H1 (cell line): ENCODE results near the gene ELL2. TPM values are rescaled to one million over a fixed set of nuclear protein-coding genes. Genes with fewer than 3 reads are reported as not detected.

Experiments used
- EP300 ChIP-seq, 2 experiments: IDR thresholded peaks; 1 replicate in 1 of 2; 2 replicates in 1 of 2; pipeline ENCODE4 v1.6.1; 2011 to 2012; ENCODE audit warnings: low read depth in 2 of 2, low read length in 2 of 2, mild to moderate bottlenecking in 2 of 2, borderline replicate concordance in 1 of 2, inconsistent platforms in 1 of 2, moderate library complexity in 1 of 2
- polyA plus RNA-seq, 7 experiments: library from polyadenylated mRNA; depleted of rRNA in 3 of 7; stranded (reverse) in 5 of 7; unstranded in 2 of 7; fragments of >200 nt in 5 of 7; fragments of 200-250 nt in 2 of 7; gene quantifications; 1 replicate in 5 of 7; 2 replicates in 1 of 7; 4 replicates in 1 of 7; pipeline versions ENCODE4 v1.2.1 to v1.2.3, GENCODE V29; 2011 to 2013; ENCODE audit warnings: missing spikeins in 2 of 7, mixed read lengths in 2 of 7
- total RNA-seq: library from RNA; stranded (reverse); fragmentation: NEBNext Ultra II Directional; extraction: Animal tissue kit (Norgen Biotek cat#: 25700); gene quantifications from 2 replicates; pipeline ENCODE4 v1.2.1, GENCODE V29; 2021

ELL2 gene
- total and polyA plus RNA-seq, 2 of the 8 experiments (the other 6 are each of a cell fraction or from before 2014, with no cell fraction given): 6.3 to 29.4 TPM

DNA sequence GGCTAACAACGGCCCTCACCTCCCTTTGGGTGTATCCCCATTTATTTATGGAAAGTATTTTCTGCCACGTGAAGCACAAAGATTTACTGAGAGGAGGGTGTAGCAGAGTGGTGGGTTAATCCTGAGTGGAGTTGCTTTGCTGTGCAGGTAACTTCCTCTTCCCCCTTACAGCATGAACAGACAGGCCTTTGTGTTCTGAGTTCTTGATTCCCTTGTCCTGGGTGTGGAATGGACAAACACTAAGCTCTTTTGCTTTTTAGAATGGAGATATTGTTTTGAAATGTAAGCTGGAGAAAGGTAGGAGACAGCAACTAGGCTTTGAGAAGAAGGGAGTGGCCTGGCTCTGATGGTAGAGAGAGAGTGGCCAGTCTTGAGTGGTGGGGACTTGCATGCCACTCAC is 122.0 kb downstream of the ELL2 start (continued):
- no peak for TF ChIP-seq EP300 (IDR thresholded peaks at IDR 0.05; ENCODE audit: borderline replicate concordance in 1 of 2, low read depth in 2 of 2, low read length in 2 of 2)
